Measurements from ENCODE around the gene VPS33B.

DNA sequence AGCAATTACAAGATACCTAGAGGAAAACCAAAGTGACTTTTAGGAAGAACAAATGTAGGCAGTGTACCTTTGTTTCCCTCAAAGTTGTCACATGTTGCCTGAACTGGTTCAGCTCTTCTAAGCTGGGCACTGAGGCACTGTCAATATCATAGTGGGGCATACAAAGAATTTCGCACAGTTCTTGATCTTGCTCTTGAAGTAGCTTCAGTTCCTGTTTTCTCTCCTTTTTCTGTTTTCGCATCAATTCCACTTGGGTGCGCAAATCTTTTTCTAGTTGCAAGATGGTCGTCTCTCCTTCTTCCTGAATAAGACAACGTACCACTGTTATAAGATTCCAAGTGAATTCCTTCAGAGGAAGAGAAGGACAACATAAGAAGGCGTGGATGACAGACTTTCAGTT lies 40.7 kb downstream of the VPS33B start:
- TF ChIP-seq BHLHE40 (IDR thresholded peaks at IDR 0.05; ENCODE audit: borderline replicate concordance) (no peak), ARNT (IDR thresholded peaks at IDR 0.05) (no peak), FOXM1 (IDR thresholded peaks at IDR 0.05; ENCODE audit: borderline replicate concordance) (no peak), FOXK2 (IDR thresholded peaks at IDR 0.05) (no peak), FOXA1 (IDR thresholded peaks at IDR 0.05) (no peak), TARDBP (IDR thresholded peaks at IDR 0.05) (no peak), SUZ12 (IDR thresholded peaks at IDR 0.05) (no peak), ELF4 (IDR thresholded peaks at IDR 0.05) (no peak), SP1 (IDR thresholded peaks at IDR 0.05) (no peak)
- TF ChIP-seq, protein P1, sequence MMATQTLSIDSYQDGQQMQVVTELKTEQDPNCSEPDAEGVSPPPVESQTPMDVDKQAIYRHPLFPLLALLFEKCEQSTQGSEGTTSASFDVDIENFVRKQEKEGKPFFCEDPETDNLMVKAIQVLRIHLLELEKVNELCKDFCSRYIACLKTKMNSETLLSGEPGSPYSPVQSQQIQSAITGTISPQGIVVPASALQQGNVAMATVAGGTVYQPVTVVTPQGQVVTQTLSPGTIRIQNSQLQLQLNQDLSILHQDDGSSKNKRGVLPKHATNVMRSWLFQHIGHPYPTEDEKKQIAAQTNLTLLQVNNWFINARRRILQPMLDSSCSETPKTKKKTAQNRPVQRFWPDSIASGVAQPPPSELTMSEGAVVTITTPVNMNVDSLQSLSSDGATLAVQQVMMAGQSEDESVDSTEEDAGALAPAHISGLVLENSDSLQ (IDR thresholded peaks at IDR 0.05): no peak
